Right cardiac atrium (tissue), 5 donors: Measurements from ENCODE around the gene RUNX1. TPM values are rescaled to one million over a fixed set of nuclear protein-coding genes. Genes with fewer than 3 reads are reported as not detected.
A peak's percentile ranks its signal among the peaks of the same experiment; 100 is the strongest.

Experiments used
- ATAC-seq, 2 donors: fragments of 200-7000 bp; cut with Tn5 transposase; one replicate each; pipeline versions ENCODE4 v1.8.0 to v1.9.1; 2020; ENCODE audit warnings: moderate library complexity in 2 of 2, mild to moderate bottlenecking in 1 of 2
- DNase-seq, 3 donors: peaks; one replicate each; pipeline ENCODE4 v3.0.0-alpha.2; 2020
- H3K27ac ChIP-seq: one replicate; pipeline ENCODE4 v1.5.1; 2013; ENCODE audit warnings: mild to moderate bottlenecking, low read length, control low read depth, moderate library complexity
- H3K27me3 ChIP-seq: one replicate; pipeline ENCODE4 v1.6.1; 2013; ENCODE audit not compliant: control insufficient read depth, insufficient read depth
- H3K4me1 ChIP-seq: one replicate; pipeline ENCODE4 v1.6.1; 2013; ENCODE audit warnings: low read length; ENCODE audit not compliant: control insufficient read depth, insufficient read depth
- H3K4me3 ChIP-seq: one replicate; pipeline ENCODE4 v1.5.1; 2013; ENCODE audit warnings: low read length, control low read depth
- H3K9me3 ChIP-seq: one replicate; pipeline ENCODE4 v1.6.1; 2013; ENCODE audit warnings: low read length; ENCODE audit not compliant: control insufficient read depth
- WGBS: extraction: QIAGEN DNeasy Blood & Tissue Kit; methylation state at CpG from one replicate; pipeline ENCODE4 v1.1.7; 2013; 5-methylcytosine and 5-hydroxymethylcytosine counted together
- intact Hi-C, 4 donors: fragments of 100-400 bp; cut with DNase I; formaldehyde crosslinking; loops; one replicate each; pipeline versions ENCODE4 v1.11.0 to v1.14.0; 2022 to 2023
- polyA plus RNA-seq: library from polyadenylated mRNA; stranded (reverse); fragments of 200-250 nt; gene quantifications from one replicate; pipeline ENCODE4 v1.2.3, GENCODE V29; 2013
- total RNA-seq, 4 donors: library from RNA; stranded (reverse); fragmentation: NEBNext Ultra II Directional; extraction: Animal tissue kit (Norgen Biotek cat#: 25700); gene quantifications; one replicate each; pipeline ENCODE4 v1.2.1, GENCODE V29; 2021
- donor health status: healthy with polysubstance abuse.
- donor health status: DM: no; HTN: yes; CAD: no.
- donor health status: DM: no; HTN: no; CAD: no.
- donor health status: DM: no; HTN: yes; CAD: no; lungs with severe emphysema.
- donor health status: DM: yes; HTN: yes; CAD: no.

The RUNX1 gene
- total and polyA plus RNA-seq, 5 donors, result 0.81 to 17.6 (median 4.4) TPM

- no peaks in the 10 kb centered on the region for H3K9me3 ChIP-seq
- intact Hi-C loops, result loop anchor here in 1 of 4 donors (10.0 kb wide), 1 partner anchor 126 kb away; no protein-coding TSS in a partner anchor
- ATAC-seq (no peak), DNase-seq (no peak)
- no peak overlapping the region for H3K4me3 ChIP-seq
- H3K27me3 ChIP-seq, result no peaks in the 10 kb centered on the region
- no peak overlapping the region for H3K27ac ChIP-seq
- WGBS, result 74% methylated on average over 18 of the region's 18 CpGs
- H3K4me1 ChIP-seq, result no peaks in the 10 kb centered on the region
Measured at GRCh38 chr21:34871026-34871908, 177.8 kb downstream of the RUNX1 start.

DNA sequence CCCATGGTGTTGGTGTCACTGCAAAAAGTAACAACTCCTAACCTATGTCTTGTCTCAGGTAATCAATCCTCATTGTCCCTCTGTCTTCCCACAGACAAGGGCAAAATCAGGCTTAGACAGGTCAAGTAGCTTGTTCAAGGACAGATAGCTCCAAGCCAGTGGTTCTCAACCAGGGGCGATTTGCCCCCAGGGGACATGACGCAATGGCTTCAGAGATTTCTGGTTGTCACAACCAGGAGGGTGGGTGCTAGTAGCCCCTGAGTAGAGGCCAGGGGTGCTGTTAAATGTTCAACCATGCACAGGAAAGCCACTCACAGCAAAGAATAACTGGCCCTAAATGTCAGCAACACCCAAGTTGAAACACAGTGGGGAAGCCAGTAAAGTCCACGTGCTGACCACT is 178.9 kb downstream of the RUNX1 start:
- Histone ChIP-seq H3K9me3 (no peaks in the 10 kb centered on the region), H3K4me3 (no peak overlapping the region), H3K27ac (no peak overlapping the region), H3K27me3 (no peaks in the 10 kb centered on the region), H3K4me1 (no peaks in the 10 kb centered on the region)
- intact Hi-C loops, result loop anchor here in 1 of 4 donors (10.0 kb wide), 1 partner anchor 125 kb away; no protein-coding TSS in a partner anchor
- 87% methylated on average over 3 of the region's 3 CpGs for WGBS
- DNase-seq, result no peak
- ATAC-seq, result no peak

- ATAC-seq, result no peak
- H3K27me3 ChIP-seq, result no peaks in the 10 kb centered on the region
- 82% methylated on average over 7 of the region's 7 CpGs for WGBS
Measured at GRCh38 chr21:34869545-34869944, 179.6 kb downstream of the RUNX1 start.

GRCh38 chr21:34867785-34868184 is 181.3 kb downstream of the RUNX1 start:
- H3K4me3 ChIP-seq, result no peak overlapping the region
- 88% methylated on average over 4 of the region's 4 CpGs for WGBS

More at GRCh38 chr21:34869545-34869944, 179.6 kb downstream of the RUNX1 start:
- Histone ChIP-seq H3K9me3 (no peaks in the 10 kb centered on the region), H3K27ac (no peak overlapping the region), H3K4me1 (no peaks in the 10 kb centered on the region), H3K4me3 (no peak overlapping the region)
- intact Hi-C loops, result no loop called here
- DNase-seq, result no peak

DNA sequence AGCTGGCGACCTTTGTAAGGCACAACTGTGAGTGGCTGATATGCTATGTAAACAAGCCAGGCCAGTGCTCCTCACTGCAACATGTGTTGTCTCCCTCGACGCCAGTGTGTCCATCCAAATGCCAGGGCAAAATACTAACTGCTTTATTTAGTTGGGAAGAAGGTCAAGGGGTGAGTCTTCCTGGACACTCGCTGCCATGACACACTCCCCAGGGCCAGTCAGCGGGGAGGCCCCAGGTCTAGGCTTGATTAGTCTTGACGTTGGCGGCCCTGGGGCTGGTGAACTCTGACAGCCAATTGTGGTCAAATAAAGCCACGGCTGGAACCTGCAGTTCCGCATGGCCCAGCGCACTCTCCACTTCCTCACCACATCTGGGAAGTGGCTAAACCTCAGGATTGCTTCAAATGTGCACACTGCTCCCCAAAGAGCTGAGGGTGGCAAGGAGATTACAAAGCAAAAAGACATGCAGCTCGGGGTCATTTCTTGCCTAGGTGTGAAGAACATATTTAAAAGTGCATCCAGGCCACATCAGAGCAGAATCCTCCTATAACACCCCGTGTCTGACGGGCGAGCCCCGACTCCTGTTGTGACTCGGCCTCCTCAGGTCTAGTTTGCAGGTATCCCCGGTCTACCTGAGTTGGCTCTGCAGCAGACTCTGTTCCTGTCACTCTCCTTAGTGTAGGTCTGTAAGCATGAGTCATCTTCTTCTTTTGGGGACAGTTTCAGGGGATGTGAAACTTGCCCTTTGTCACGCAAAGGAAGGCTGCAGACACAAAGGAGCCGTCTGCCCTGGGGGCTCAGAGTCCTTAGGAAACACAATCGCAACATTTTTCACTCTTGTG is 183.5 kb downstream of the RUNX1 start:
- H3K4me1 ChIP-seq, result no peaks in the 10 kb centered on the region
- DNase-seq (peak; percentile 54 to 80 (median 74)), ATAC-seq (peak; percentile 57 to 74)
- intact Hi-C loops, result no loop called here
- H3K27me3 ChIP-seq, result no peaks in the 10 kb centered on the region
- no peak overlapping the region for H3K27ac ChIP-seq
- no peaks in the 10 kb centered on the region for H3K9me3 ChIP-seq
- H3K4me3 ChIP-seq, result no peak overlapping the region
- WGBS, result 62% methylated on average over 20 of the region's 20 CpGs

More at GRCh38 chr21:34867785-34868184, 181.3 kb downstream of the RUNX1 start:
- H3K27me3 ChIP-seq, result no peaks in the 10 kb centered on the region
- intact Hi-C loops, result no loop called here
- ATAC-seq (no peak), DNase-seq (no peak)
- no peak overlapping the region for H3K27ac ChIP-seq
- no peaks in the 10 kb centered on the region for H3K4me1 ChIP-seq
- no peaks in the 10 kb centered on the region for H3K9me3 ChIP-seq

DNA sequence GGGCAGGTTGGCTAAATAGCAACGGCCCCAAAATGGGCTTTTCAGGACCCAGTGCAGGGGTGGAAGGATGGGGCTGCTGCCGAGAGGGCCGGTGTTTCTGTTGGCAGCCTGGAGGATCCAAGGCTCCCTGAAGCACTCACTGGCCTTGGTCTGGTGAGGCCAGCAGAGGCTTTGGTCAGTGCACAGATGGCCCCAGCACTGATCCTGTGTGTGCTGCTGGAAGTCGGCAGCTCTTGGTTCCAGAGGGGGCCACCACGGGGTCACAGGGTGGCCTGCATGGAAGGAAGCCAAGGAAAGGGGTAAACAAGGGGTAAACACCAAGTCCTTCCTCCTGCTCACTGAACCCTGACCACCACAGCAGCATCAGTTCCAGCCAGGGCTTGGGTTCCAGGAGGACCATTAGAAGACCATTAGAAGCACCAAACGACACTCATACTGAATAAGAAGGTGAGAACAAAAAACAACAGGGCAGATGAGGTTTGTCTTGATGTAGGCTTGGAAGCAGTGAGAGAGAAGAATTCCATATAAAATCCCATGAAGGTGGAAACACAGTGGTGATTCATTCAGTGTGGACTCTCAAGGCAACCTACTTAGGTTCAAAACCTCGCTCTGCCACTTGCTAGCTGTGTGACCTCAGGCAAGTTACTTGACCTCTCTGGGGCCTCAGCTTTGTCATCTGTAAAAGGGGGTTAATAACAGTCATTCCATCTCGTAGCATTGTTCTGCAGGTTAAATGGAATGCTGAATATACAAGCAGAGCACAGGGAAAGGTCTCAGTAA is 184.5 kb downstream of the RUNX1 start:
- peak in 1 of 2 donors; percentile 14 for ATAC-seq
- 77% methylated on average over 8 of the region's 8 CpGs for WGBS
- no peak for DNase-seq
- no peaks in the 10 kb centered on the region for H3K4me1 ChIP-seq
- intact Hi-C loops, result no loop called here
- H3K27ac ChIP-seq, result no peak overlapping the region
- no peak overlapping the region for H3K4me3 ChIP-seq
- H3K9me3 ChIP-seq, result no peaks in the 10 kb centered on the region
- no peaks in the 10 kb centered on the region for H3K27me3 ChIP-seq

DNA sequence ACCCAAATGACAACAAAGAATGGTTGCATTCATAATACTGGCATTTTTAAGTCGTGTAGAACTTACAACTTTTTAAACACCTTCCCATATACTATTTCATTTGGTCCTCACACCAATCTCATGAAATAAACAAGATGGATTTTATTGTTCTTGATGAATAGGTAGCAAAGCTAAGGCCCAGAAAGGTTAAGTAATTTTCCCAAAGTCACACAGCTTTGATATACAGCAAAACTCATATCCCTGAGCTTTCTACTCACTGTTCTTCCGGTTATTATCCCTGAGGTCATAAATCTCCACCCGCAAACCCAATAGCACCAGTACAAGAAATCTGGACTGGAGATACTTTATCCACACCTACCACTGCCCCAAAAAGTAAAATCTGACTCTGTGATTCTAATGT is 186.2 kb downstream of the RUNX1 start:
- ATAC-seq, result no peak
- WGBS, result 90% methylated on average over 3 of the region's 3 CpGs
- Histone ChIP-seq H3K27me3 (no peaks in the 10 kb centered on the region), H3K27ac (no peak overlapping the region), H3K4me1 (no peaks in the 10 kb centered on the region), H3K4me3 (no peak overlapping the region), H3K9me3 (no peaks in the 10 kb centered on the region)
- intact Hi-C loops, result no loop called here
- no peak for DNase-seq

GRCh38 chr21:34861258-34861657 is 187.8 kb downstream of the RUNX1 start:
- WGBS, result 89% methylated on average over 4 of the region's 4 CpGs
- intact Hi-C loops, result no loop called here
- Histone ChIP-seq H3K4me1 (no peaks in the 10 kb centered on the region), H3K9me3 (no peaks in the 10 kb centered on the region), H3K27me3 (no peaks in the 10 kb centered on the region), H3K4me3 (no peak overlapping the region), H3K27ac (no peak overlapping the region)
- ATAC-seq, result no peak
- no peak for DNase-seq

GRCh38 chr21:34859976-34860653 is 189.0 kb downstream of the RUNX1 start:
- no peaks in the 10 kb centered on the region for H3K27me3 ChIP-seq
- WGBS, result 68% methylated on average over 5 of the region's 5 CpGs
- H3K4me1 ChIP-seq, result no peaks in the 10 kb centered on the region
- intact Hi-C loops, result no loop called here
- no peaks in the 10 kb centered on the region for H3K9me3 ChIP-seq
- H3K4me3 ChIP-seq, result no peak overlapping the region
- DNase-seq (no peak), ATAC-seq (no peak)
- H3K27ac ChIP-seq, result no peak overlapping the region

GRCh38 chr21:34858559-34858958 is 190.5 kb downstream of the RUNX1 start:
- Histone ChIP-seq H3K9me3 (no peaks in the 10 kb centered on the region), H3K27me3 (no peaks in the 10 kb centered on the region), H3K4me3 (no peak overlapping the region), H3K4me1 (no peaks in the 10 kb centered on the region), H3K27ac (no peak overlapping the region)
- DNase-seq, result no peak
- 50% methylated on average over 3 of the region's 3 CpGs for WGBS
- ATAC-seq, result no peak
- intact Hi-C loops, result no loop called here
